Panc1 (cell line): ENCODE results near the gene HEATR5A. TPM values are rescaled to one million over a fixed set of nuclear protein-coding genes. Genes with fewer than 3 reads are reported as not detected.

Experiments
- ATAC-seq: fragments of 200-7000 bp; cut with Tn5 transposase; 2 replicates; pipeline ENCODE4 v1.9.1; 2020; ENCODE audit warnings: mild to moderate bottlenecking, moderate library complexity
- BruUV-seq: library from RNA; stranded (reverse); fragments of 400-500 nt; replicated peaks from 2 replicates; lab custom pipeline; 2021; lab: Mats Ljungman, UMichigan
- CTCF ChIA-PET: fragments of 300-600 bp; sonication (Branson Sonifier 250); formaldehyde crosslinking; loops from one replicate; lab custom pipeline; 2022; ENCODE audit warnings: antibody characterized with exemption; lab: Charles Lee
- POLR2A ChIA-PET: fragments of 300-600 bp; sonication (Branson Sonifier 250); formaldehyde crosslinking; loops from one replicate; lab custom pipeline; 2022; ENCODE audit warnings: antibody characterized with exemption; lab: Charles Lee
- DNase-seq: peaks from one replicate; pipeline ENCODE4 v3.0.0-alpha.2; 2010; ENCODE audit warnings: low read depth, low spot score
- H3K27ac ChIP-seq: 2 replicates; pipeline ENCODE4 v1.5.1; 2011; ENCODE audit warnings: mild to moderate bottlenecking, low read length, inconsistent platforms
- H3K27me3 ChIP-seq: fragments of 200-500 bp; sonication (Bioruptor generic); 2 replicates; pipeline ENCODE4 v1.6.0; 2014; ENCODE audit warnings: low read length, inconsistent platforms; ENCODE audit not compliant: control insufficient read depth, insufficient read depth
- H3K36me3 ChIP-seq: fragments of 200-500 bp; sonication (Bioruptor generic); 2 replicates; pipeline ENCODE4 v1.5.1; 2014; ENCODE audit warnings: inconsistent platforms, mild to moderate bottlenecking, low read length, moderate library complexity; ENCODE audit not compliant: control insufficient read depth, insufficient read depth
- H3K4me1 ChIP-seq: 2 replicates; pipeline ENCODE4 v1.5.1; 2011; ENCODE audit warnings: inconsistent platforms, mild to moderate bottlenecking, low read length, moderate library complexity; ENCODE audit not compliant: control insufficient read depth, insufficient read depth
- H3K4me3 ChIP-seq, 2 experiments: 2 replicates each; pipeline ENCODE4 v1.5.1; 2011 to 2012; ENCODE audit warnings: low read depth in 2 of 2, low read length in 2 of 2, mild to moderate bottlenecking in 2 of 2, inconsistent platforms in 1 of 2, moderate library complexity in 1 of 2
- H3K9me3 ChIP-seq: fragments of 200-500 bp; sonication (Bioruptor generic); 2 replicates; pipeline ENCODE4 v1.5.1; 2014; ENCODE audit warnings: low read depth, mild to moderate bottlenecking, inconsistent platforms, low read length, moderate library complexity; ENCODE audit not compliant: control insufficient read depth, insufficient read depth
- POLR2AphosphoS5 ChIP-seq: IDR thresholded peaks from 2 replicates; pipeline ENCODE4 v1.6.1; 2012; ENCODE audit warnings: mild to moderate bottlenecking, low read depth, low read length, moderate library complexity
- SIN3A ChIP-seq: IDR thresholded peaks from 2 replicates; pipeline ENCODE4 v1.6.1; 2012; ENCODE audit warnings: low read depth, mild to moderate bottlenecking, low read length, moderate library complexity, borderline replicate concordance; ENCODE audit not compliant: insufficient read depth
- TCF7L2 ChIP-seq: IDR thresholded peaks from 2 replicates; pipeline ENCODE4 v1.6.1; 2011; ENCODE audit warnings: mild to moderate bottlenecking, low read depth, low read length, inconsistent platforms
- in situ Hi-C: cut with HindIII; loops from 2 replicates; pipeline ENCODE4 v1.10.0; 2016; ENCODE audit warnings: low sequenced_read_pairs, low pct_unique_long_range_greater_than_20kb
- intact Hi-C: fragments of 100-400 bp; cut with micrococcal nuclease; formaldehyde crosslinking; loops from one replicate; pipeline ENCODE4 v1.10.0; 2022; ENCODE audit not compliant: unreplicated experiment
- total RNA-seq: library from RNA; stranded (reverse); gene quantifications from one replicate; pipeline ENCODE4 v1.2.1, GENCODE V29; 2021; ENCODE audit not compliant: unreplicated experiment
- TF ChIP-seq, protein P1 (sequence below): fragments of 450-650 bp; IDR thresholded peaks from 2 replicates; pipeline ENCODE4 v1.5.1; 2017; ENCODE audit warnings: mild to moderate bottlenecking
- TF ChIP-seq, protein P2 (sequence below), 2 experiments: IDR thresholded peaks; 2 replicates each; pipeline ENCODE4 v1.6.1; 2011 to 2012; ENCODE audit warnings: low read depth in 2 of 2, control low read depth in 1 of 2, low read length in 1 of 2, mild to moderate bottlenecking in 1 of 2, moderate library complexity in 1 of 2; ENCODE audit not compliant: insufficient read depth in 1 of 2

HEATR5A gene
- total RNA-seq, 1 experiment from 2014 or later = 22.0 TPM

DNA sequence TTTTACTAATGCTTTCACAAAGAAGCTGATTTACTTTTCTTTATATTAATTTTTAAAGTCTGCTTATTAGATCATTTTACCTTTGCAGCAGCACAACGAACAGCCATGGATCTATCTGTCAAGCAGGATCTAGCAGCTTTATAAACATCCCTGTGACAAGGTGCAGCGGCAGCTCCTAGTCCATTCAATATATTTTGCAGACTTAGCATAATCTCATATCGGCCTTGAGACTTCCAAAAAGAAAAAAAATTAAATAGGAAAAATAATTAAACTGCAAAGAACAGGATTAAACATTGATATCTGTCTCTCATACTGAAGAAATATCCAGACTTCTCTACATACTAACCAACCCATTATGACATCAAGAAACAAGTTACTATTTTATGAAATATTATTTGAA, 25.2 kb downstream of the HEATR5A start:
- Histone ChIP-seq H3K4me3 (no peak overlapping the region), H3K36me3 (peaks cover 3% of the 10 kb centered on the region), H3K9me3 (no peaks in the 10 kb centered on the region), H3K27ac (no peak overlapping the region), H3K4me1 (no peaks in the 10 kb centered on the region), H3K27me3 (no peaks in the 10 kb centered on the region)
- CTCF ChIA-PET = no interaction called here
- no peak for DNase-seq
- no TSS peak for BruUV-seq
- POLR2A ChIA-PET = no interaction called here
- no peak for ATAC-seq
- in situ Hi-C loops = no loop called here
- TF ChIP-seq, protein P1, sequence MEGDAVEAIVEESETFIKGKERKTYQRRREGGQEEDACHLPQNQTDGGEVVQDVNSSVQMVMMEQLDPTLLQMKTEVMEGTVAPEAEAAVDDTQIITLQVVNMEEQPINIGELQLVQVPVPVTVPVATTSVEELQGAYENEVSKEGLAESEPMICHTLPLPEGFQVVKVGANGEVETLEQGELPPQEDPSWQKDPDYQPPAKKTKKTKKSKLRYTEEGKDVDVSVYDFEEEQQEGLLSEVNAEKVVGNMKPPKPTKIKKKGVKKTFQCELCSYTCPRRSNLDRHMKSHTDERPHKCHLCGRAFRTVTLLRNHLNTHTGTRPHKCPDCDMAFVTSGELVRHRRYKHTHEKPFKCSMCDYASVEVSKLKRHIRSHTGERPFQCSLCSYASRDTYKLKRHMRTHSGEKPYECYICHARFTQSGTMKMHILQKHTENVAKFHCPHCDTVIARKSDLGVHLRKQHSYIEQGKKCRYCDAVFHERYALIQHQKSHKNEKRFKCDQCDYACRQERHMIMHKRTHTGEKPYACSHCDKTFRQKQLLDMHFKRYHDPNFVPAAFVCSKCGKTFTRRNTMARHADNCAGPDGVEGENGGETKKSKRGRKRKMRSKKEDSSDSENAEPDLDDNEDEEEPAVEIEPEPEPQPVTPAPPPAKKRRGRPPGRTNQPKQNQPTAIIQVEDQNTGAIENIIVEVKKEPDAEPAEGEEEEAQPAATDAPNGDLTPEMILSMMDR = no peak
- TF ChIP-seq, protein P2, sequence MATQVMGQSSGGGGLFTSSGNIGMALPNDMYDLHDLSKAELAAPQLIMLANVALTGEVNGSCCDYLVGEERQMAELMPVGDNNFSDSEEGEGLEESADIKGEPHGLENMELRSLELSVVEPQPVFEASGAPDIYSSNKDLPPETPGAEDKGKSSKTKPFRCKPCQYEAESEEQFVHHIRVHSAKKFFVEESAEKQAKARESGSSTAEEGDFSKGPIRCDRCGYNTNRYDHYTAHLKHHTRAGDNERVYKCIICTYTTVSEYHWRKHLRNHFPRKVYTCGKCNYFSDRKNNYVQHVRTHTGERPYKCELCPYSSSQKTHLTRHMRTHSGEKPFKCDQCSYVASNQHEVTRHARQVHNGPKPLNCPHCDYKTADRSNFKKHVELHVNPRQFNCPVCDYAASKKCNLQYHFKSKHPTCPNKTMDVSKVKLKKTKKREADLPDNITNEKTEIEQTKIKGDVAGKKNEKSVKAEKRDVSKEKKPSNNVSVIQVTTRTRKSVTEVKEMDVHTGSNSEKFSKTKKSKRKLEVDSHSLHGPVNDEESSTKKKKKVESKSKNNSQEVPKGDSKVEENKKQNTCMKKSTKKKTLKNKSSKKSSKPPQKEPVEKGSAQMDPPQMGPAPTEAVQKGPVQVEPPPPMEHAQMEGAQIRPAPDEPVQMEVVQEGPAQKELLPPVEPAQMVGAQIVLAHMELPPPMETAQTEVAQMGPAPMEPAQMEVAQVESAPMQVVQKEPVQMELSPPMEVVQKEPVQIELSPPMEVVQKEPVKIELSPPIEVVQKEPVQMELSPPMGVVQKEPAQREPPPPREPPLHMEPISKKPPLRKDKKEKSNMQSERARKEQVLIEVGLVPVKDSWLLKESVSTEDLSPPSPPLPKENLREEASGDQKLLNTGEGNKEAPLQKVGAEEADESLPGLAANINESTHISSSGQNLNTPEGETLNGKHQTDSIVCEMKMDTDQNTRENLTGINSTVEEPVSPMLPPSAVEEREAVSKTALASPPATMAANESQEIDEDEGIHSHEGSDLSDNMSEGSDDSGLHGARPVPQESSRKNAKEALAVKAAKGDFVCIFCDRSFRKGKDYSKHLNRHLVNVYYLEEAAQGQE (IDR thresholded peaks at IDR 0.05; ENCODE audit: insufficient read depth in 1 of 2, low read depth in 2 of 2, low read length in 1 of 2) = no peak
- TF ChIP-seq TCF7L2 (no peak), POLR2AphosphoS5 (no peak), SIN3A (no peak)
- intact Hi-C loops = no loop called here

DNA sequence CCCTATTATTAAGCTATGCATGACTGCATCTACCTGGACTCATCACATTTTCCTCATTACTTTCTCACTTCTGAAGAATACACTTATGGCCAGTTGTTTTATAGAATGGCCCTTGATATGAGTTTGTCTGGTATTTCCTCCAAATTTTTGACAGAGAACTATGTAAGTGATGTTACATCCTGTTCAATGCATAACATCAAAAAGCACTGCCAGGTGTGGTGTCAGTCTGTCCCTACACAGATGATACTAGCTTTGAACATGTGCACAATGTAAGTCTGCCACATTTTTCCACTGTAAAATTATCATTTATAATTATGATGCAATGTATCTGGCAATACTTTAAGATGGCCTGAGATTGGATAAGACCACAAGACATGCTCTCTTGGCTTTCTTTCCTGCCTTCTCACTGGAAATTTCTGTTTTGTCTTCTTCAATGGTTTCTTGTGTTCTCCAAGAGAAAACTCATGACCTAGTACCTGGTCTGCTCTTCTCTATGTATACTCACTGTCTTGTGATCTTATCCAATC, 28.3 kb downstream of the HEATR5A start:
- H3K4me1 ChIP-seq = no peaks in the 10 kb centered on the region
- ATAC-seq (no peak), DNase-seq (no peak)
- H3K36me3 ChIP-seq = no peaks in the 10 kb centered on the region; the same call in 1 of the 2 replicates
- no peaks in the 10 kb centered on the region for H3K27me3 ChIP-seq
- no peaks in the 10 kb centered on the region for H3K9me3 ChIP-seq
- TF ChIP-seq SIN3A (no peak), TCF7L2 (no peak)
- TF ChIP-seq, protein P2 (IDR thresholded peaks at IDR 0.05; ENCODE audit: insufficient read depth in 1 of 2, low read depth in 2 of 2, low read length in 1 of 2) = no peak
- in situ Hi-C loops = no loop called here
- intact Hi-C loops = no loop called here
- H3K27ac ChIP-seq = no peak overlapping the region
- no peak overlapping the region for H3K4me3 ChIP-seq
- BruUV-seq = no TSS peak
- ChIA-PET CTCF (no interaction called here), POLR2A (no interaction called here)
